Ecto neural progenitor cell (in vitro differentiated cells): Measurements from ENCODE around the gene RAPGEF4.

Source experiments
- DNase-seq: peaks from one replicate; pipeline ENCODE4 v3.0.0-alpha.2; 2018; ENCODE audit warnings: low spot score

The RAPGEF4 gene

GRCh38 chr2:172823261-172823850, 87.7 kb downstream of the RAPGEF4 start:
- no peak for DNase-seq

- no peak for DNase-seq
Observed at GRCh38 chr2:172826522-172826921, 90.9 kb downstream of the RAPGEF4 start.

- no peak for DNase-seq
Observed at GRCh38 chr2:172829229-172829628, 93.6 kb downstream of the RAPGEF4 start.

- no peak for DNase-seq
Observed at GRCh38 chr2:172830482-172830881, 94.8 kb downstream of the RAPGEF4 start.

- no peak for DNase-seq
Observed at GRCh38 chr2:172833898-172834297, 98.3 kb downstream of the RAPGEF4 start.

- no peak for DNase-seq
Observed at GRCh38 chr2:172834881-172835280, 99.2 kb downstream of the RAPGEF4 start.

- no peak for DNase-seq
Observed at GRCh38 chr2:172836347-172836821, 100.7 kb downstream of the RAPGEF4 start.

GRCh38 chr2:172836827-172837226, 101.2 kb downstream of the RAPGEF4 start:
- DNase-seq: no peak

- no peak for DNase-seq
Observed at GRCh38 chr2:172839446-172839845, 103.8 kb downstream of the RAPGEF4 start.

- no peak for DNase-seq
Observed at GRCh38 chr2:172842511-172843265, 107.0 kb downstream of the RAPGEF4 start.

GRCh38 chr2:172843266-172843582, 107.6 kb downstream of the RAPGEF4 start:
- DNase-seq: no peak

GRCh38 chr2:172843902-172844715, 108.5 kb downstream of the RAPGEF4 start:
- no peak for DNase-seq

- no peak for DNase-seq
Observed at GRCh38 chr2:172845028-172845630, 109.5 kb downstream of the RAPGEF4 start.

GRCh38 chr2:172846551-172846950, 110.9 kb downstream of the RAPGEF4 start:
- DNase-seq: no peak

- DNase-seq: no peak
Observed at GRCh38 chr2:172847188-172847587, 111.5 kb downstream of the RAPGEF4 start.

GRCh38 chr2:172848519-172848918, 112.9 kb downstream of the RAPGEF4 start:
- DNase-seq: no peak

- DNase-seq: no peak
Observed at GRCh38 chr2:172849519-172850217, 114.0 kb downstream of the RAPGEF4 start.

GRCh38 chr2:172855588-172855987, 119.9 kb downstream of the RAPGEF4 start:
- DNase-seq: no peak

- DNase-seq: no peak
Observed at GRCh38 chr2:172856606-172857005, 121.0 kb downstream of the RAPGEF4 start.

GRCh38 chr2:172858473-172858745, 122.8 kb downstream of the RAPGEF4 start:
- no peak for DNase-seq

- DNase-seq: no peak
Observed at GRCh38 chr2:172859581-172860335, 124.1 kb downstream of the RAPGEF4 start.

- DNase-seq: no peak
Observed at GRCh38 chr2:172860336-172860707, 124.7 kb downstream of the RAPGEF4 start.
